Gastrocnemius medialis (tissue), 4 donors: ENCODE data around the gene WDR31. TPM values are rescaled to one million over a fixed set of nuclear protein-coding genes. Genes with fewer than 3 reads are reported as not detected.

Experiments used
- ATAC-seq, 2 donors: fragments of 150-250 bp; one replicate each; pipeline ENCODE4 v1.9.1; 2016
- DNase-seq, 2 donors: peaks; one replicate each; pipeline ENCODE4 v3.0.0-alpha.2; 2019
- H3K27ac ChIP-seq, 4 donors: fragments of 200-600 bp; sonication (generic); 1 replicate in 1 of 4; 2 replicates in 3 of 4; pipeline ENCODE4 v1.5.1; 2016 to 2018; ENCODE audit warnings: mild to moderate bottlenecking in 2 of 4, moderate library complexity in 1 of 4
- H3K27me3 ChIP-seq, 3 donors: fragments of 200-600 bp; sonication (generic) in 2 of 3; 1 replicate in 1 of 3; 2 replicates in 2 of 3; pipeline versions ENCODE4 v1.5.1 to v1.6.0; 2016 to 2019; ENCODE audit warnings: mild to moderate bottlenecking in 1 of 3, moderate library complexity in 1 of 3
- H3K36me3 ChIP-seq, 2 donors: fragments of 200-600 bp; sonication (generic) in 1 of 2; one replicate each; pipeline ENCODE4 v1.5.1; 2017 to 2018
- H3K4me1 ChIP-seq, 2 donors: fragments of 200-600 bp; sonication (generic) in 1 of 2; one replicate each; pipeline ENCODE4 v1.5.1; 2016 to 2017; ENCODE audit warnings: mild to moderate bottlenecking in 2 of 2
- H3K4me3 ChIP-seq, 4 donors: fragments of 200-600 bp; sonication (generic) in 3 of 4; 1 replicate in 1 of 4; 2 replicates in 3 of 4; pipeline ENCODE4 v1.5.1; 2016 to 2019; ENCODE audit warnings: mild to moderate bottlenecking in 2 of 4
- H3K9me3 ChIP-seq, 3 donors: fragments of 200-600 bp; sonication (generic) in 2 of 3; 1 replicate in 1 of 3; 2 replicates in 2 of 3; pipeline ENCODE4 v1.5.1; 2016 to 2019
- CTCF ChIP-seq, 5 experiments: fragments of 450-650 bp in 3 of 5; fragments of 200-600 bp in 2 of 5; sonication (generic) in 2 of 5; IDR thresholded peaks in 4 of 5; conservative IDR thresholded peaks in 1 of 5; 1 replicate in 4 of 5; 2 replicates in 1 of 5; pipeline ENCODE4 v1.5.1; 2016 to 2019; ENCODE audit warnings: antibody characterized with exemption in 5 of 5, mild to moderate bottlenecking in 3 of 5, moderate library complexity in 3 of 5
- POLR2A ChIP-seq, 2 donors: fragments of 450-650 bp; IDR thresholded peaks; one replicate each; pipeline ENCODE4 v1.6.1; 2017; ENCODE audit warnings: antibody characterized with exemption in 2 of 2, mild to moderate bottlenecking in 2 of 2, moderate library complexity in 2 of 2
- in situ Hi-C, 4 donors: fragments of 200-750 bp; cut with MboI; loops; one replicate each; pipeline versions ENCODE4 v1.15.0 to v1.8.0; 2017; ENCODE audit warnings: low sequenced_read_pairs in 4 of 4
- intact Hi-C: fragments of 100-400 bp; cut with DNase I; formaldehyde crosslinking; loops from one replicate; pipeline ENCODE4 v1.15.1; 2023; ENCODE audit warnings: low total_unique reads
- total RNA-seq, 4 donors: library from RNA; depleted of rRNA; stranded (reverse); fragments of >200 nt; gene quantifications; one replicate each; pipeline versions ENCODE4 v1.1.0 to v1.2.3, GENCODE V29; 2016

WDR31 gene
- total RNA-seq, 4 donors from 2014 or later = 0.29 to 1.1 (median 0.36) TPM; not detected in 1

- no peak overlapping the region for H3K27ac ChIP-seq
- no peak for ATAC-seq
- DNase-seq = no peak
- no peaks in the 10 kb centered on the region for H3K36me3 ChIP-seq
- intact Hi-C loops (no loop called here), in situ Hi-C loops (loop anchor here in 1 of 4 donors (25.0 kb wide), 1 partner anchor 343 kb away; no protein-coding TSS in a partner anchor)
- H3K4me3 ChIP-seq = no peak overlapping the region
- H3K9me3 ChIP-seq = no peaks in the 10 kb centered on the region
- H3K27me3 ChIP-seq = no peaks in the 10 kb centered on the region
- TF ChIP-seq POLR2A (IDR thresholded peaks at IDR 0.05) = no peak
- TF ChIP-seq CTCF (IDR thresholded peaks at IDR 0.05 in 4 of 5, conservative IDR thresholded peaks at IDR 0.05 in 1 of 5) = no peak
- no peaks in the 10 kb centered on the region for H3K4me1 ChIP-seq
Measured at GRCh38 chr9:113319054-113319453, 21.0 kb downstream of the WDR31 start.

GRCh38 chr9:113317777-113318176 lies 22.3 kb downstream of the WDR31 start:
- H3K4me3 ChIP-seq = no peak overlapping the region
- no peak for ATAC-seq
- intact Hi-C loops (no loop called here), in situ Hi-C loops (loop anchor here in 1 of 4 donors (25.0 kb wide), 1 partner anchor 345 kb away; no protein-coding TSS in a partner anchor)
- no peaks in the 10 kb centered on the region for H3K27me3 ChIP-seq
- TF ChIP-seq POLR2A (IDR thresholded peaks at IDR 0.05) = no peak
- TF ChIP-seq CTCF (IDR thresholded peaks at IDR 0.05 in 4 of 5, conservative IDR thresholded peaks at IDR 0.05 in 1 of 5) = no peak
- H3K9me3 ChIP-seq = no peaks in the 10 kb centered on the region
- H3K27ac ChIP-seq = no peak overlapping the region
- H3K36me3 ChIP-seq = no peaks in the 10 kb centered on the region
- H3K4me1 ChIP-seq = no peaks in the 10 kb centered on the region
- DNase-seq = no peak

- ATAC-seq (no peak), DNase-seq (no peak)
- Histone ChIP-seq H3K4me1 (no peaks in the 10 kb centered on the region), H3K27me3 (no peaks in the 10 kb centered on the region), H3K27ac (no peak overlapping the region), H3K36me3 (no peaks in the 10 kb centered on the region), H3K4me3 (no peak overlapping the region), H3K9me3 (no peaks in the 10 kb centered on the region)
- in situ Hi-C loops = loop anchor here in 1 of 4 donors (25.0 kb wide), 1 partner anchor 346 kb away; no protein-coding TSS in a partner anchor
- intact Hi-C loops = no loop called here
- TF ChIP-seq POLR2A (IDR thresholded peaks at IDR 0.05) (no peak), CTCF (IDR thresholded peaks at IDR 0.05 in 4 of 5, conservative IDR thresholded peaks at IDR 0.05 in 1 of 5) (no peak)
Measured at GRCh38 chr9:113316030-113316429, 24.0 kb downstream of the WDR31 start.

- Histone ChIP-seq H3K36me3 (no peaks in the 10 kb centered on the region), H3K27me3 (no peaks in the 10 kb centered on the region), H3K9me3 (no peaks in the 10 kb centered on the region), H3K4me3 (no peak overlapping the region), H3K27ac (no peak overlapping the region), H3K4me1 (no peaks in the 10 kb centered on the region)
- DNase-seq = no peak
- TF ChIP-seq CTCF (IDR thresholded peaks at IDR 0.05 in 4 of 5, conservative IDR thresholded peaks at IDR 0.05 in 1 of 5) (no peak), POLR2A (IDR thresholded peaks at IDR 0.05) (no peak)
- in situ Hi-C loops (loop anchor here in 1 of 4 donors (25.0 kb wide), 1 partner anchor 347 kb away; no protein-coding TSS in a partner anchor), intact Hi-C loops (no loop called here)
- ATAC-seq = no peak
Measured at GRCh38 chr9:113315231-113315630, 24.8 kb downstream of the WDR31 start.

DNA sequence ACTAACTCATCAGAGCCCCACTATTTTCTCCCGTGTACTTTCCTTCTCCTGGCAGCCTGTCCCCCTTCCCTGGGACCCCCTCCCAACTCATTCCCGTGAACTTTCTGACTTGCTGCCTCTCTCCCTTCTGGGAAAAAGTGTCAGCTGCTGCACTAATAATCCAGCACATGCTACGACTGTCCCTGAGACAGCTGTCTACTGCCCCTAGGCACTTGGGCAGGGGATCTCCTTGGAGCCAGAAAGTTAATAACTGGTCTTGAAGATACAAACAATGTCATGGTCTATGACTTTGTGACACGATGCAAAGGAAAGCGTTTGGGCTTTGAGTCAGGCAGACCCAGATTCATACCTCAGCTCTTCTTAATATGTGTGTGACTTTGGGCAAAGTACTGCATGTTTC lies 26.8 kb downstream of the WDR31 start:
- no peak for DNase-seq
- no peaks in the 10 kb centered on the region for H3K36me3 ChIP-seq
- H3K27ac ChIP-seq = no peak overlapping the region
- H3K4me1 ChIP-seq = peaks cover 0 to 3% of the 10 kb centered on the region in 2 donors
- H3K27me3 ChIP-seq = no peaks in the 10 kb centered on the region
- intact Hi-C loops (no loop called here), in situ Hi-C loops (loop anchor here in 1 of 4 donors (25.0 kb wide), 1 partner anchor 349 kb away; no protein-coding TSS in a partner anchor)
- no peak for ATAC-seq
- no peak for TF ChIP-seq CTCF (IDR thresholded peaks at IDR 0.05 in 4 of 5, conservative IDR thresholded peaks at IDR 0.05 in 1 of 5)
- no peak for TF ChIP-seq POLR2A (IDR thresholded peaks at IDR 0.05)
- H3K4me3 ChIP-seq = no peak overlapping the region
- no peaks in the 10 kb centered on the region for H3K9me3 ChIP-seq
